Left colon (tissue), 2 donors: ENCODE data around the gene AKR1C2. TPM values are rescaled to one million over a fixed set of nuclear protein-coding genes. Genes with fewer than 3 reads are reported as not detected.
A peak's percentile ranks its signal among the peaks of the same experiment; 100 is the strongest.
"Not testable (repeated sequence)": the region's sequence is repeated elsewhere in the genome, so short reads cannot be mapped to it uniquely, and the experiment has no call there.

Experiments used
- ATAC-seq: fragments of 200-7000 bp; cut with Tn5 transposase; one replicate; pipeline ENCODE4 v1.9.1; 2020; ENCODE audit warnings: mild to moderate bottlenecking, moderate library complexity
- DNase-seq, 2 donors: peaks; one replicate each; pipeline ENCODE4 v3.0.0-alpha.2; 2020
- intact Hi-C, 2 donors: fragments of 100-400 bp; cut with DNase I in 1 of 2; cut with micrococcal nuclease in 1 of 2; formaldehyde crosslinking; loops; one replicate each; pipeline versions ENCODE4 v1.11.2 to v1.14.0; 2022; cut with DNase I, micrococcal nuclease
- total RNA-seq, 2 donors: library from RNA; stranded (reverse); fragmentation: NEBNext Ultra II Directional; extraction: Animal tissue kit (Norgen Biotek cat#: 25700); gene quantifications; one replicate each; pipeline ENCODE4 v1.2.1, GENCODE V29; 2021
- donor health status: DM: no; HTN: no; CAD: no.
- donor health status: DM: yes; HTN: yes; CAD: no.

The AKR1C2 gene
- total RNA-seq, 2 donors from 2014 or later, result 18.8 to 65.4 TPM

DNA sequence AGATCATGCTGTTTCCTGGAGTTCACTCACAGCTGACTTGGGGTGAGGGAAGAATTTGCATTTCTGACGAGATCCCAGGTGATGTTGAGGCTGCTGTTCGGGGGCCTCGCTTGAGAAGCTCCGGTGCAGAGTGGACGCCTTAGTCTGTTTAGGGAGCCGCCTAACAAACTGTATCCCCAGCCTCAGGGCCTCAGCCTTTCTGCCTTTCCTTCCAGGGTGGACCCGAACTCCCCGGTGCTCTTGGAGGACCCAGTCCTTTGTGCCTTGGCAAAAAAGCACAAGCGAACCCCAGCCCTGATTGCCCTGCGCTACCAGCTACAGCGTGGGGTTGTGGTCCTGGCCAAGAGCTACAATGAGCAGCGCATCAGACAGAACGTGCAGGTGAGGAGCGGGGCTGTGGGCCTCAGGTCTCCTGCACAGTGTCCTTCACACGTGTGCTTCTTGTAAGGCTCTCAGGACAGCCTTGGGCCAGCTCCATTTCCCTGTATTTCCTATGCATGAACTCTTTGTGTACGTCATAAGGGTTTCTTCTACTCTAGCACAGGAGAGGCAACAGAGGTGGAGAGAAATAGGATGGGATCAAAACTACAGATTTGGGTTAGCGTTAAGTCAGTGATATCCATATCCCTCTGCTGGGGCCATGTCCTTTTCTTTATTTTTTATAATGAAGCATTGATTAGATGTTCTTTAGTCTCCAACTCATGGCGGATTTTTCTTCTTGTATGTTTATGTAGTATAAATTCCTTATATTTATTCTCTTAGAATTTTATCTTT, 31.1 kb downstream of the AKR1C2 start:
- DNase-seq, intact Hi-C loops, ATAC-seq: not testable (repeated sequence)

DNA sequence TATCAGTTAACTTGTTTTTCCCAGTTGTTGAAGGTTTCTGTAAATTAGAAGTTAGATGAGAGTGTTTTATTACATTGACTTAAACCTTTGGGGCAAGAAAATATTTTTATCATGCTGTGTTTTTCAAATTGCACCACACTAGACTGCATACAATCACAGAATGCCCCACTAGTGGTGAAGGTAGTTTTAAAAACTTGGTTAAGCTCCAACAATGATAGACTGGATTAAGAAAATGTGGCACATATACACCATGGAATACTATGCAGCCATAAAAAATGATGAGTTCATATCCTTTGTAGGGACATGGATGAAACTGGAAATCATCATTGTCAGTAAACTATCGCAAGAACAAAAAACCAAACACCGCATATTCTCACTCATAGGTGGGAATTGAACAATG, 33.3 kb downstream of the AKR1C2 start:
- ATAC-seq, intact Hi-C loops, DNase-seq: not testable (repeated sequence)

- DNase-seq, intact Hi-C loops, ATAC-seq: not testable (repeated sequence)
Observed at GRCh38 chr10:4969289-4969688, 34.4 kb downstream of the AKR1C2 start.

GRCh38 chr10:4967189-4967588, 36.5 kb downstream of the AKR1C2 start:
- DNase-seq, ATAC-seq, intact Hi-C loops: not testable (repeated sequence)

DNA sequence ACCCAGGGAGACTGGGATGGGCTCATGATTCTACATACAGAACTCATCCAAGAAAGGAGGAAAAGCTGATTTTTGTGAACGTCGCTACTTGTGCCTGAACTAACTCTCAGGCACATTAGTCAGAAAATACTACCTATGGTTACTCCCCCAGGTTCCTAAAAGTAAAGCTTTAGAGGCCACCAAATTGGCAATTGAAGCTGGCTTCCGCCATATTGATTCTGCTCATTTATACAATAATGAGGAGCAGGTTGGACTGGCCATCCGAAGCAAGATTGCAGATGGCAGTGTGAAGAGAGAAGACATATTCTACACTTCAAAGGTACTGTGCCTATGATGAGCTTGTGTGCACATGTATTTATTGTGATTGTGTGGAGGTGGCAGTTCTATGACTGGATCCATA, 37.9 kb downstream of the AKR1C2 start:
- intact Hi-C loops, ATAC-seq, DNase-seq: not testable (repeated sequence)

GRCh38 chr10:4963815-4964154, 39.9 kb downstream of the AKR1C2 start:
- ATAC-seq, intact Hi-C loops, DNase-seq: not testable (repeated sequence)

- DNase-seq, intact Hi-C loops: not testable (repeated sequence)
- peak; percentile 100 for ATAC-seq
Observed at GRCh38 chr10:4962876-4963814, 40.5 kb downstream of the AKR1C2 start, which contains the start of gene AKR1C1. Gene AKR1C1, plus strand, starts transcription at chr10:4963415. Its CDS starts 30 bp downstream, at chr10:4963445.

- ATAC-seq, DNase-seq, intact Hi-C loops: not testable (repeated sequence)
Observed at GRCh38 chr10:4962308-4962707, 41.3 kb downstream of the AKR1C2 start.

DNA sequence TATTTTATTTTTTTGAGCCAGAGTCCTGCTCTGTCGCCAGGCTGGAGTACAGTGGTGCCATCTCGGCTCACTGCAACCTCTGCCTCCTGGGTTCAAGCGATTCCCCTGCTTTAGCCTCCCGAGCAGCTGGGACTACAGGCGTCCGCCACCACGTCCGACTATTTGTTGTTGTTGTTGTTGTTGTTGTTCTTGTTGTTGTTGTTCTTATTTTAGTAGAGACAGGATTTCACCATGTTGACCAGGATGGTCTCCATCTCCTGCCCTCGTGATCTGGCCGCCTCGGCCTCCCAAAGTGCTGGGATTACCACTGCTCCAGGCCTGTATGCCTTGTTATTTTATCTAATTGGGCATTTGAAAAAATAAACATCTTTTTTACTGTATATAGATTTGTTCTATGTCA, 42.1 kb downstream of the AKR1C2 start:
- ATAC-seq, intact Hi-C loops, DNase-seq: not testable (repeated sequence)

GRCh38 chr10:4956955-4957645, 46.6 kb downstream of the AKR1C2 start:
- intact Hi-C loops, ATAC-seq, DNase-seq: not testable (repeated sequence)

DNA sequence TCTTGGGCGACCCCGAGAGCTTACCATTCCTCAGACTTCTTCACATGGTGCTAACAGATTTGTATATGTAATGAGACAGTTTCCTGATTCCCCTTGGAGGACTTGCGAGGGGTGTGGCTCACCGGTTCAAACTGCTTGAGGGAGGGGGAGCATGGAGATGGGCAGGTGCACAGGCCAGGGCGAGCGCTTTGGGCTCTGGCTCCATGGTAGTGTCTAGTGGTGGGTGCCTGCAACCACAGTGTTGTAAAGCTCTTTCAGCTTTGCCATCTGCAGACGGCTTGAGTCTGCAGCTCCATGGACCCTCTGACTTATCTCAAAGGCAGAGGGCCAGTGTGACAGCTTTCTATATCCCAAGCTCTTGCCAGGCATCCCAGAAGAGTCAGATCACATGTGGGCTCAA, 47.6 kb downstream of the AKR1C2 start:
- intact Hi-C loops, DNase-seq, ATAC-seq: not testable (repeated sequence)

- DNase-seq (no peak), ATAC-seq (no peak)
- intact Hi-C loops, result no loop called here
Observed at GRCh38 chr10:4953405-4953804, 50.3 kb downstream of the AKR1C2 start.

GRCh38 chr10:4951512-4952162, 52.0 kb downstream of the AKR1C2 start:
- DNase-seq, intact Hi-C loops, ATAC-seq: not testable (repeated sequence)

DNA sequence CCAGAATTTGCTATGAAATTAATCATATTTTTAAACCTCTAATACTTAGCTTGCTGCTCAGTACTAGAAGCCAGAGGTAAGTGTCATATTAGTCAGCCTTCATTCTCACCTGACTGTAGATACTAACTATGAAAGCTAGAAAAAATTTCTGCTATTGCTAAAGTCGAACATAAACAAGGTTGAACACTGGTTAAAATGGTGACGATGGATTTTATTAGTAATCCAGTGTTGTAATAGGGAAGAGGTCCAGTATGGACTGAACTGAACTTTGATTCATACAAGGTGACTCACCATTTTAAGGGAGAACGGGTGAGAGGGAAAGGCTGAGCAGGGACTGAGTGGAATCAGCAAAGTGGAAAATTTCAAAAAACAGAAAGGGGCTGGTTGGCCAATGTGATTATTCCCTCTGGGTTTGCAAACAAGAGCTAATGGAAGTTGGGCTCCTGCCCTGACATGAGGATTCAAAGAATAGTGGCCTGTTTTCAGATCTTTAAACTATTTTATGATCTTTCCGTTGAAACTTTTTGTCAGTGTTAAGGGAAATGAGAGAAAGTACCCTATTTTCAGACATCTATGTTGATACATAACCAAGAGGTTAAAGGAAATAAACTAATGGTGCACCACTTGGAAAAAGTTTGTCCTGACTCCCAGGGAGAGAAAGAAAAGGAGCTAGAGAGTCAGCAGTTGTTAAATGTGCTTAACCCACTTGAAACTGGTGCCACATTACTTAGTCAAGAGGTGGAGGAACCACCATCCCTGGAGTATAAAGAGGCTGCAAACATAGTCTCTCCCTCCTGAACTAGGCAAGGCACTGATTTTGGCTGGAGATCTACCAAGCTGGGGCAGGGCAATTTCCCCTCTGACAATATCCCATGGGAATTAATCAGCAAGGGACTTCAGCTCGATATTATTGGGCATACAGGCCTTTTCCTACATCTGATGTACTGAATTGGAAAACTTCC, 55.7 kb downstream of the AKR1C2 start:
- ATAC-seq, result peak; percentile 93
- intact Hi-C loops, result no loop called here
- DNase-seq, result no peak

GRCh38 chr10:4947039-4947634, 56.5 kb downstream of the AKR1C2 start:
- intact Hi-C loops, result no loop called here
- ATAC-seq (no peak), DNase-seq (no peak)

DNA sequence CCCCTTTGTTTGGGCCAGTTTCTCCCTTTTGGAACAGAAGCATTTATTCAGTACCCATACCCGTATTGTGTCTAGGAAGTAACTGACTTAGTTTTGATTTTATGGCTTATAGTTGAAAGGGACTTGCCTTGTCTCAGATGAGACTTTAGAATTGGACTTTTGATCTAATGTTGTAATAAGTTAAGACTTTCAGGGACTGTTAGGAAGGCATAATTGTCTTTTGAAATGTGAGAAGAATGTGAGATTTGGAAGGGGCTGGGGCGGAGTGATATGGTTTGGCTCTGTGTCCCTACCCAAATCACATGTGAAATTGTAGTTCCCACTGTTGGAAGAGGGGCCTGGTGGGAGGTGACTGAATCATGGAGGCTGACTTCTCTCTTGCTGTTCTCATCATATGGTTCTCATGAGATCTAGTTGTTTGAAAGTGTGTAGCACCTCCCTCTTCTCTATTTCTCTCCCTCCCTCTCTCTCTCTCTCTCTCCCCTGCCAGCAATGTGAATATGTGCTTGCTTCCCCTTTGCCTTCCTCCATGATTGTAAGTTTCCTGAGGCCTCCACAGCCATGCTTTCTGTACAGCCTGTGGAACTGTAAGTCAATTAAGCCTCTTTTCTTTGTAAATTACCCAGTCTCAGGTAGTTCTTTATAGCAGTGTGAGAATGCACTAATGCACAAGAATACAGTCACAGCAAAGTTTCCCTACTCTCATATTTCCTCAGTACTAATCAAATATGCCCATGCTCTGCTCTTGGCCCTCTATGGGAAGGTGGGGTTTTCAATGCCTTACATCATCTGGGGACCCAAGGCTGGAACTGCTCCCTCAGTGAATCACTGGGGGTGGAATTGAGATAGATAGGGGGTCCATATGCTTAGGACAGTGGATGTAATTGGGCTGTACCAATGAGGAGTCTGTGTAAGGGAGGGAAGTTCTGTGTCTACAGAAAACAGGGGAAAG, 57.6 kb downstream of the AKR1C2 start:
- DNase-seq (no peak), ATAC-seq (peak; percentile 58)
- intact Hi-C loops, result no loop called here
